Neural progenitor cell (in vitro differentiated cells): ENCODE measurements around the gene FGF22. TPM values are rescaled to one million over a fixed set of nuclear protein-coding genes. Genes with fewer than 3 reads are reported as not detected.

Source experiments
- DNase-seq: peaks from one replicate; pipeline ENCODE4 v3.0.0-alpha.2; 2016; ENCODE audit warnings: low spot score
- H2AFZ ChIP-seq: fragments of 200-600 bp; sonication (generic); replicated peaks from 2 replicates; pipeline ENCODE4 v1.6.1; 2016; ENCODE audit warnings: antibody characterized with exemption
- H3F3A ChIP-seq: fragments of 200-600 bp; sonication (generic); 2 replicates; pipeline ENCODE4 v1.6.1; 2016; ENCODE audit warnings: antibody characterized with exemption, low read depth
- H3K27ac ChIP-seq: fragments of 200-600 bp; sonication (generic); 2 replicates; pipeline ENCODE4 v1.5.1; 2016; ENCODE audit warnings: mild to moderate bottlenecking
- H3K27me3 ChIP-seq: fragments of 200-600 bp; sonication (generic); 2 replicates; pipeline ENCODE4 v1.6.1; 2016; ENCODE audit warnings: mild to moderate bottlenecking, moderate library complexity
- H3K36me3 ChIP-seq: fragments of 200-600 bp; sonication (generic); 2 replicates; pipeline ENCODE4 v1.5.1; 2016
- H3K4me1 ChIP-seq: fragments of 200-600 bp; sonication (generic); 2 replicates; pipeline ENCODE4 v1.6.1; 2016; ENCODE audit warnings: mixed run types
- H3K4me2 ChIP-seq: fragments of 200-600 bp; sonication (generic); 2 replicates; pipeline ENCODE4 v1.6.1; 2016
- H3K4me3 ChIP-seq: fragments of 200-600 bp; sonication (generic); 2 replicates; pipeline ENCODE4 v1.5.1; 2016
- H3K79me2 ChIP-seq: fragments of 200-600 bp; sonication (generic); 2 replicates; pipeline ENCODE4 v1.6.1; 2016; ENCODE audit warnings: low read depth
- H3K9ac ChIP-seq: fragments of 200-600 bp; sonication (generic); 2 replicates; pipeline ENCODE4 v1.6.1; 2016
- H3K9me3 ChIP-seq: fragments of 200-600 bp; sonication (generic); 2 replicates; pipeline ENCODE4 v1.5.1; 2016; ENCODE audit warnings: low read depth
- H4K20me1 ChIP-seq: fragments of 200-600 bp; sonication (generic); 2 replicates; pipeline ENCODE4 v1.6.1; 2016; ENCODE audit warnings: low read depth
- H3K27ac Mint-ChIP-seq: 3 replicates; pipeline ENCODE4 v1.8.0; 2021; ENCODE audit warnings: mixed read lengths
- H3K27me3 Mint-ChIP-seq: 2 replicates; pipeline ENCODE4 v1.8.0; 2022; ENCODE audit warnings: low read depth, mild to moderate bottlenecking, inconsistent platforms, moderate library complexity, mixed read lengths; ENCODE audit not compliant: insufficient read depth
- H3K36me3 Mint-ChIP-seq: 3 replicates; pipeline ENCODE4 v1.8.0; 2021; ENCODE audit warnings: mixed read lengths
- H3K4me1 Mint-ChIP-seq: 3 replicates; pipeline ENCODE4 v1.8.0; 2021; ENCODE audit warnings: mixed read lengths
- H3K4me3 Mint-ChIP-seq: 3 replicates; pipeline ENCODE4 v1.8.0; 2021; ENCODE audit warnings: mild to moderate bottlenecking, moderate library complexity, mixed read lengths
- H3K9me3 Mint-ChIP-seq: 3 replicates; pipeline ENCODE4 v1.8.0; 2020; ENCODE audit warnings: mixed read lengths
- EZH2 ChIP-seq: fragments of 200-600 bp; sonication (generic); IDR thresholded peaks from 2 replicates; pipeline ENCODE4 v1.6.1; 2017; ENCODE audit warnings: antibody characterized with exemption, mild to moderate bottlenecking, moderate library complexity
- EZH2phosphoT487 ChIP-seq: fragments of 200-600 bp; sonication (generic); IDR thresholded peaks from 2 replicates; pipeline ENCODE4 v1.6.1; 2017; ENCODE audit warnings: antibody characterized with exemption
- total RNA-seq: library from RNA; depleted of rRNA; stranded (reverse); fragments of >200 nt; gene quantifications from 2 replicates; pipeline ENCODE4 v1.2.3, GENCODE V29; 2015; ENCODE audit warnings: low replicate concordance
- TF ChIP-seq, protein P1 (sequence below): fragments of 200-600 bp; sonication (generic); IDR thresholded peaks from 2 replicates; pipeline ENCODE4 v1.5.1; 2017; ENCODE audit warnings: antibody characterized with exemption, mild to moderate bottlenecking

The FGF22 gene
- total RNA-seq, 1 donor from 2014 or later: not detected

DNA sequence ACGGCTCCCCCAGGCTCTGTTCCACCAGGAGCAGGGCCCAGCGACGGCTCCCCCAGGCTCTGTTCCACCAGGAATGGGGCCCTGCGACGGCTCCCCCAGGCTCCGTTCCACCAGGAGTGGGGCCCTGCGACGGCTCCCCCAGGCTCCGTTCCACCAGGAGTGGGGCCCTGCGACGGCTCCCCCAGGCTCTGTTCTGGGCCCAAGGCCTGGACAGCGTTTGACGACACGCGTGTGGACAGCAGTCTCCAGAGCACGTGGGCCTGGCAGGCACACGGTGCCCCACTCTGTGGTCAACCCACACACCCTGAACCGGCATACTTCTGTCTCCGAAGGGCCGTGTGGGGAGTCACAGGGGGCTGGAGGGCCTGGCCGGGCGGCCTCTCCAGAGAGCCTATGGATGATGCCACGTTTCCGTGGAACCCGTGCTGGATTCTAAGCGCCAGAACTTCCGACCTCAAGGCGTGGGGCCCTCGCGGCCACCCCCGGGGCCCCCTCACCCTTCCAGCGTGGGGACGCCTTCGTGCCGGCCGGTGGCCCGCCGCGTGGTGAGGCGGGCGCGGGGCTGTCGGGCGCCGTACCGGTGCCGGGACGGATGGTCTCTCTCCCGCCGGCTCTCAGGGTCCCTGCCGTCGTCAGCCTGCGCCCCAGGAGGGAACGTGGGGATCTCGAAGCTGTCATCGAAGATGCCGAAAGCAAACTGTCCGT lies 11.6 kb downstream of the FGF22 start:
- H3K4me3 ChIP-seq: no peak overlapping the region
- H3K36me3 Mint-ChIP-seq: peaks cover 3% of the 10 kb centered on the region
- no peaks in the 10 kb centered on the region for H3K9me3 ChIP-seq
- no peak overlapping the region for H3K27ac Mint-ChIP-seq
- no peak for TF ChIP-seq EZH2phosphoT487
- TF ChIP-seq, protein P1, sequence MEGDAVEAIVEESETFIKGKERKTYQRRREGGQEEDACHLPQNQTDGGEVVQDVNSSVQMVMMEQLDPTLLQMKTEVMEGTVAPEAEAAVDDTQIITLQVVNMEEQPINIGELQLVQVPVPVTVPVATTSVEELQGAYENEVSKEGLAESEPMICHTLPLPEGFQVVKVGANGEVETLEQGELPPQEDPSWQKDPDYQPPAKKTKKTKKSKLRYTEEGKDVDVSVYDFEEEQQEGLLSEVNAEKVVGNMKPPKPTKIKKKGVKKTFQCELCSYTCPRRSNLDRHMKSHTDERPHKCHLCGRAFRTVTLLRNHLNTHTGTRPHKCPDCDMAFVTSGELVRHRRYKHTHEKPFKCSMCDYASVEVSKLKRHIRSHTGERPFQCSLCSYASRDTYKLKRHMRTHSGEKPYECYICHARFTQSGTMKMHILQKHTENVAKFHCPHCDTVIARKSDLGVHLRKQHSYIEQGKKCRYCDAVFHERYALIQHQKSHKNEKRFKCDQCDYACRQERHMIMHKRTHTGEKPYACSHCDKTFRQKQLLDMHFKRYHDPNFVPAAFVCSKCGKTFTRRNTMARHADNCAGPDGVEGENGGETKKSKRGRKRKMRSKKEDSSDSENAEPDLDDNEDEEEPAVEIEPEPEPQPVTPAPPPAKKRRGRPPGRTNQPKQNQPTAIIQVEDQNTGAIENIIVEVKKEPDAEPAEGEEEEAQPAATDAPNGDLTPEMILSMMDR: no peak
- TF ChIP-seq EZH2: no peak
- no peaks in the 10 kb centered on the region for H3K27me3 ChIP-seq
- H3K9me3 Mint-ChIP-seq: no peaks in the 10 kb centered on the region
- peaks cover under 1% of the 10 kb centered on the region for H3K27me3 Mint-ChIP-seq
- DNase-seq: no peak
- no peaks in the 10 kb centered on the region for H3F3A ChIP-seq
- no peak overlapping the region for H3K4me2 ChIP-seq
- no peaks in the 10 kb centered on the region for H3K4me1 ChIP-seq
- no peaks in the 10 kb centered on the region for H3K36me3 ChIP-seq
- H3K27ac ChIP-seq: no peak overlapping the region
- H3K4me3 Mint-ChIP-seq: no peak overlapping the region
- H2AFZ ChIP-seq: no peak overlapping the region
- peaks cover 55% of the 10 kb centered on the region for H4K20me1 ChIP-seq
- no peaks in the 10 kb centered on the region for H3K4me1 Mint-ChIP-seq
- H3K79me2 ChIP-seq: peaks cover 48% of the 10 kb centered on the region
- H3K9ac ChIP-seq: no peak overlapping the region

DNA sequence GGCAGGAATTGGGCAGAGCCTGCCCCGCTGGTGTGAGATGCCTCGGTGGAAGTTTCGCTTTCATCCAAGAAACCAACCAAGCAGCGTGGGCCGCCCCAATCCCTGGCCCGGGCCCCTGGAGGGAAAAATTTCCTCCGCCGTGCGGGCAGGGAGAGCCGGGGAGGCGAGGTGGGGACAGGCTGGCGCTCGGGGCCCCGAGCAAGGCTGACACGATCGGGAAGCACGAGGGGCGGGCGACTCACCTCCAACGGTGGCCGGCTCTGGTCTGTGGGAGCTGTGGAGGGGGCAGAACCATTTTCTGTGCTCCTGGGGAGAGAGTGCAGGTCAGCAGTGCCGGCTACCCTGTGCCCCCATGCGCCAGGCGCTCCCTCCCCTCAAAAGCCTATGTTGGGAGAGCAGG lies 12.3 kb downstream of the FGF22 start:
- no peaks in the 10 kb centered on the region for H3K36me3 ChIP-seq
- Mint-ChIP-seq H3K27ac (no peak overlapping the region), H3K9me3 (no peaks in the 10 kb centered on the region), H3K36me3 (peaks cover 2% of the 10 kb centered on the region), H3K4me3 (no peak overlapping the region), H3K4me1 (no peaks in the 10 kb centered on the region), H3K27me3 (no peaks in the 10 kb centered on the region)
- no peaks in the 10 kb centered on the region for H3K9me3 ChIP-seq
- no peaks in the 10 kb centered on the region for H3K27me3 ChIP-seq
- H2AFZ ChIP-seq: no peak overlapping the region
- H4K20me1 ChIP-seq: peaks cover 58% of the 10 kb centered on the region
- no peak overlapping the region for H3K9ac ChIP-seq
- TF ChIP-seq EZH2: no peak
- TF ChIP-seq, protein P1: no peak
- TF ChIP-seq EZH2phosphoT487: no peak
- no peak overlapping the region for H3K4me3 ChIP-seq
- no peaks in the 10 kb centered on the region for H3K4me1 ChIP-seq
- DNase-seq: no peak
- no peak overlapping the region for H3K4me2 ChIP-seq
- H3K79me2 ChIP-seq: peaks cover 55% of the 10 kb centered on the region
- H3F3A ChIP-seq: no peaks in the 10 kb centered on the region
- H3K27ac ChIP-seq: no peak overlapping the region

DNA sequence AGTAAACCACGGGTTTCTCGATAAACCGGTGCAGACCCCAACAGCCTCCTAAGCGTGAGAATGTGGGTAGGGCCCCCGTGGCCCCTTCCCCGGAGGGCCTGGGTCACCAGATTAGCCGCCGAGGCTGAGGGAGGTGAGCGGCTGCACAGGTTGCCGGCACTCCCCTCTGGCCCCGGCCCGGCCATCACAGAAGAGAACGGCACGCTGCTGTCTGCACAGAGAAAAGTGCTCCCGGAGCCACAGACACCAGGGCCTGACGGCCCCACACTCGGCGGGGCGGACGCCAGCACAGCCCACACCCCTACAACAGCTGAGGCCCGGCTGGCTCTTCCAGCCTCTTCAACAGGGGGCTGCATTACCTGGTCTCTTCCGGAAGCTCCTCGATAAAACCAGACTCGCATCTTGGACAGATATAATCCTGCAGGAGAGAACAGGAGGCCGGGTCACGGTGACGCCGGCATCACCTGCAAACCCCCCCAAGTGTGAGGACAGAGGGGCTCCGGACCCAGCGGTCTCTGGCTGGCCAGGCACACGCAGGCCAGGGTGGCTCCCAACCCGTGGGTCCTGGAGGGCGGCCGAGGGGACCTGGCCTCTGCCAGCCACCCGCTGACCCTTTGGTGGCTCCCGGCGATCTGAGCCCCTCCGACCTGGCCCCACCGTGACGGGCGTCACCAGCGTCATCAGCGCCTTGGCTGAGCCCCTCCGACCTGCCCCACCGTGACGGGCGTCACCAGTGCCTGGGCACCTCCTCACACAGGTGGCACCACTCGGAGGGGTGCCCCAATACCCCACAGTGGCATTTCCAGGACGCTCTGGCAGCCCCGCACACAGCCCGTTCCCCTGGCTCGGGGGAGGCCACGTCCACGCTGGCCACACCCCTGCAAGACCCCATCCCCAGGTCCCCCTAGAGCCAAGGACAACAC lies 13.0 kb downstream of the FGF22 start:
- Histone ChIP-seq H3K27me3 (no peaks in the 10 kb centered on the region), H3K79me2 (peaks cover 62% of the 10 kb centered on the region), H3K27ac (no peak overlapping the region), H2AFZ (no peak overlapping the region), H3K4me1 (no peaks in the 10 kb centered on the region), H4K20me1 (peaks cover 64% of the 10 kb centered on the region), H3K4me2 (no peak overlapping the region), H3F3A (no peaks in the 10 kb centered on the region), H3K9ac (no peak overlapping the region), H3K36me3 (no peaks in the 10 kb centered on the region), H3K4me3 (no peak overlapping the region), H3K9me3 (no peaks in the 10 kb centered on the region)
- Mint-ChIP-seq H3K36me3 (peaks cover 2% of the 10 kb centered on the region), H3K27ac (no peak overlapping the region), H3K9me3 (no peaks in the 10 kb centered on the region), H3K27me3 (no peaks in the 10 kb centered on the region), H3K4me1 (no peaks in the 10 kb centered on the region), H3K4me3 (no peak overlapping the region)
- DNase-seq: no peak
- TF ChIP-seq, protein P1: no peak
- TF ChIP-seq EZH2 (no peak), EZH2phosphoT487 (no peak)
